Mesothelial cell of epicardium (in vitro differentiated cells): ENCODE data around the gene SPPL3. TPM values are rescaled to one million over a fixed set of nuclear protein-coding genes. Genes with fewer than 3 reads are reported as not detected.
A peak's percentile ranks its signal among the peaks of the same experiment; 100 is the strongest.

Source experiments
- DNase-seq, 2 experiments: peaks; one replicate each; pipeline ENCODE4 v3.0.0; 2021; ENCODE audit warnings: low spot score in 2 of 2; ENCODE audit not compliant: unreplicated experiment in 2 of 2
- H3K27ac Mint-ChIP-seq: 2 replicates; pipeline ENCODE4 v1.8.0; 2021; ENCODE audit warnings: mixed read lengths
- H3K27me3 Mint-ChIP-seq: 2 replicates; pipeline ENCODE4 v1.8.0; 2021; ENCODE audit warnings: low read depth, mixed read lengths
- H3K36me3 Mint-ChIP-seq: 2 replicates; pipeline ENCODE4 v1.8.0; 2021; ENCODE audit warnings: mixed read lengths
- H3K4me1 Mint-ChIP-seq: 2 replicates; pipeline ENCODE4 v1.8.0; 2021; ENCODE audit warnings: mixed read lengths
- H3K4me3 Mint-ChIP-seq: 2 replicates; pipeline ENCODE4 v1.8.0; 2021; ENCODE audit warnings: mild to moderate bottlenecking, moderate library complexity, mixed read lengths
- H3K9me3 Mint-ChIP-seq: 2 replicates; pipeline ENCODE4 v1.8.0; 2021; ENCODE audit warnings: mixed read lengths
- total RNA-seq: library from RNA; stranded (reverse); gene quantifications from 3 replicates; pipeline ENCODE4 v1.2.1, GENCODE V29; 2021
- TF ChIP-seq, protein P1 (sequence below): fragments of 200-600 bp; sonication (generic); IDR thresholded peaks from one replicate; pipeline ENCODE4 v1.5.0; 2021; ENCODE audit warnings: antibody characterized with exemption; ENCODE audit not compliant: unreplicated experiment

Gene SPPL3
- total RNA-seq, 1 donor from 2014 or later = 79.8 TPM

DNA sequence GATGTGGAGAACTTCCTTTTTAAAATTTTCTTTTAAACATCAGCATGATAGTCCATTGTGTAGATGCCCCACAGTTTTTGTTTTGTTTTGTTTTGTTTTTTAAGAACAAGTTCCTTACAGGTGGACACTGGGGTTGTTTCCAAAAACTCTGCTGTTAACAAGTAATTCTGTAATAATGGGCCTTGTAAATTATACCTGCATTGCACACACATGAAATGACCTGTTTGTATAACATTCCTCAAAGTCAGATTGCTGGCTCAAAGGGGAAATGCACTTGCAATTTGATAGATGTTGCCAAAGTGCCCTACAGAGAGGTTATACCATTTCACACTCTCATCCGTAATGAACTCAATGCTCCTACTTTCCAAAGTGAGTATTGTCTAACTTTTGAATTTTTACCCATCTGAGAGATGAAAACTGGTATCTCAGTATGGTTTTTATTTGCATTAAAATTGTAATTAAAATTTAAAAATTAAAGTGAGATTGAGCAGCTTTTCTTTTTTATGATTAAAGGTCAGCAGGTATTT is 89.2 kb downstream of the SPPL3 start:
- Mint-ChIP-seq H3K4me1 (peaks cover 27% of the 10 kb centered on the region), H3K36me3 (peaks cover 5% of the 10 kb centered on the region), H3K9me3 (no peaks in the 10 kb centered on the region), H3K27ac (peak overlapping the region; percentile 70), H3K4me3 (no peak overlapping the region), H3K27me3 (no peaks in the 10 kb centered on the region)
- DNase-seq = no peak
- TF ChIP-seq, protein P1, sequence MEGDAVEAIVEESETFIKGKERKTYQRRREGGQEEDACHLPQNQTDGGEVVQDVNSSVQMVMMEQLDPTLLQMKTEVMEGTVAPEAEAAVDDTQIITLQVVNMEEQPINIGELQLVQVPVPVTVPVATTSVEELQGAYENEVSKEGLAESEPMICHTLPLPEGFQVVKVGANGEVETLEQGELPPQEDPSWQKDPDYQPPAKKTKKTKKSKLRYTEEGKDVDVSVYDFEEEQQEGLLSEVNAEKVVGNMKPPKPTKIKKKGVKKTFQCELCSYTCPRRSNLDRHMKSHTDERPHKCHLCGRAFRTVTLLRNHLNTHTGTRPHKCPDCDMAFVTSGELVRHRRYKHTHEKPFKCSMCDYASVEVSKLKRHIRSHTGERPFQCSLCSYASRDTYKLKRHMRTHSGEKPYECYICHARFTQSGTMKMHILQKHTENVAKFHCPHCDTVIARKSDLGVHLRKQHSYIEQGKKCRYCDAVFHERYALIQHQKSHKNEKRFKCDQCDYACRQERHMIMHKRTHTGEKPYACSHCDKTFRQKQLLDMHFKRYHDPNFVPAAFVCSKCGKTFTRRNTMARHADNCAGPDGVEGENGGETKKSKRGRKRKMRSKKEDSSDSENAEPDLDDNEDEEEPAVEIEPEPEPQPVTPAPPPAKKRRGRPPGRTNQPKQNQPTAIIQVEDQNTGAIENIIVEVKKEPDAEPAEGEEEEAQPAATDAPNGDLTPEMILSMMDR = no peak

DNA sequence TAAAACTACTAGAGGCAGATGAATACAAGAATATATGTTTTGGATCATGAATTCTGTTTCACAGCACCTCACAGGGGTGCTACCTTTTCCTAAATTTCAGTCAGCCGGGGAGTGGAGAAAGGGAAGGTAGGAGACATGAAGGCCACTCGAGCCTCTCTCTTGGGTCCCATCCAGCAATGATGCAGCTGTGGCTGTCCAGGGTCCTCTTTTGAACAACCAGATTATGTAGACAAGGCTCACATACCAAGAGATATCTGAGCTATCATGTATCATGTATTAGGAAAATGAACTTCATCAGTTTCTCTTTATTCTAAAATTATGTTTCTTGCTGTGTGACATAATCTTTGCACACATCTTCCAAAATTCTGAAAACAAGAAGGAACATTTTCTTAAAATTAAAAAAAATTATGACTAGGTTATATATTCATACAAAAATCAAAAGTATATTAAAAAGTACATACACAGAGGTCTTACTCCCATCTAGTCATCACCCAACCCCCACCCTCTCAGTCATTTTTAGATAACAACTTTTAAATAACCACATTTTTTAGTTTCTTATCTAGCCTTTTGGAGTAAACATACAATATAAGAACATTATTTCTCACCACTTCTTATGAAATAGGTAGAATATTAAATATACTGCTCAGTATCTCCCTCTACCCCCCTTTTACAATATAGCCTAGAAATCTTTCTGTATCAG is 89.8 kb downstream of the SPPL3 start:
- no peak overlapping the region for H3K4me3 Mint-ChIP-seq
- DNase-seq = no peak
- H3K4me1 Mint-ChIP-seq = peaks cover 27% of the 10 kb centered on the region
- H3K27me3 Mint-ChIP-seq = no peaks in the 10 kb centered on the region
- H3K9me3 Mint-ChIP-seq = no peaks in the 10 kb centered on the region
- TF ChIP-seq, protein P1 = no peak
- peak overlapping the region; percentile 70 for H3K27ac Mint-ChIP-seq
- H3K36me3 Mint-ChIP-seq = peaks cover 7% of the 10 kb centered on the region

DNA sequence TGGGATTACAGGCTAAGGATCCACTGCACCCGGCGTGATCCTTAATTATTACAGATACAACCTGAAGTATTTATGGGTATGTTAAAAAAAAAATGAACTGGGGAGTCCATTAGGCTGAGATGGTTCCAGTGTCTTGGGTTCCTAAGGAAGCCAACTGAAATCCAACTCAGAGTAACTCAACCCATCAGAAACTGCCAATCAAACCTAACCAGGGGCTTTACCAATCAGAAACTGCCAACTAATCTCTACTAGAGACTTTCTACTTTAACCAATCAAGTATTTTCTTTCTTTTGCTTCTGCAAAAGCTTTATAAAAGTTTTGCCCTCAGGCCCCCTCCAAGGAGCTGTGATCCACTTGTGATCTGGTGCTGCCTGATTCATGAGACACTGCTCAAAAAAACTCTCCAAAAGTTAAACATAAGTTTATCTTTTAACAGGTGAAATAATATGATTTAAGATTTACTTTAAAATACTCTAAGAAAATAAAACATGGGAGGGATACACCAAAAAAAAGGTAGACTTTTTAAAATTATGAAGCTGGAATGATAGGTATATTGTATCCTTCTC is 90.5 kb downstream of the SPPL3 start:
- Mint-ChIP-seq H3K36me3 (peaks cover 12% of the 10 kb centered on the region), H3K9me3 (no peaks in the 10 kb centered on the region), H3K4me1 (peaks cover 27% of the 10 kb centered on the region), H3K27ac (no peak overlapping the region), H3K27me3 (no peaks in the 10 kb centered on the region), H3K4me3 (no peak overlapping the region)
- no peak for DNase-seq
- TF ChIP-seq, protein P1 = no peak

DNA sequence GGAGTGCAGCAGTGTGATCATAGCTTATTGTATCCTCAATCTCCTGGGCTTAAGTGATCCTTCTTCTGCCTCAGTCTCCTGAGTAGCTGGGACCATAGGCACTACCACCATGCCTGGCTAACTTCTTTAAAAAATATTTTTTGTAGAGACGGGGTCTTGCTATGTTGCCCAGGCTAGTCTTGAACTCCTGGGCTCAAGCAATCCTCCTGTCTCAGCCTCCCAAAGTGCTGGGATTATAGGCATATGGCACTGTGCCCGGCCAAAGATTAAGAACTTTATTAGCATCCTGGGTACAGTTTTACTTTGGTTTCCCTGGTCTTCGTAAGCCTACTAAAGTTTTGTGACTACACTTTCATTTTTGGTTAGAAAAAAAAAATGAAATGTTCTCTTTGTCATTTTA is 94.1 kb downstream of the SPPL3 start:
- H3K9me3 Mint-ChIP-seq = no peaks in the 10 kb centered on the region
- H3K27me3 Mint-ChIP-seq = no peaks in the 10 kb centered on the region
- DNase-seq = no peak
- TF ChIP-seq, protein P1 = no peak
- no peak overlapping the region for H3K4me3 Mint-ChIP-seq
- no peak overlapping the region for H3K27ac Mint-ChIP-seq
- peaks cover 22% of the 10 kb centered on the region for H3K36me3 Mint-ChIP-seq
- peaks cover 11% of the 10 kb centered on the region for H3K4me1 Mint-ChIP-seq

DNA sequence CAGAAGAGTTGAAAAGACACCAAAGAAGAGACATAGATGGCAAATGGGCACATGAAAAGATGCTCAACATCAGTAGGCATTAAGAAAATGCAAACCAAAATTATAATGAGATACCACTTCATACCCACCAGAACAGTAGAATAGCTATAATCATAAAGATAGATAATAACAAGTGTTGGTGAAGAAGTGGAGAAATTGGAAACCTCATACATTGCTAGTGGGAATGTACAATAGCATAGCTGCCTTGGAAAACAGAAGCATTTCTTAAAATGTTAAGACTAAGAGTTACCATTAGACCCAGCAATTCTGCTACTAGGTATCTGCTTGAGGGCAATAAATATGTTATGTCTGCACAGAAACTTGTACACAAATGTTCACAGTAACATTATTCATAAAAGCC is 99.7 kb downstream of the SPPL3 start:
- peaks cover 7% of the 10 kb centered on the region for H3K9me3 Mint-ChIP-seq
- peaks cover 22% of the 10 kb centered on the region for H3K4me1 Mint-ChIP-seq
- TF ChIP-seq, protein P1 = no peak
- H3K36me3 Mint-ChIP-seq = peaks cover 23% of the 10 kb centered on the region
- no peak for DNase-seq
- H3K27me3 Mint-ChIP-seq = no peaks in the 10 kb centered on the region
- no peak overlapping the region for H3K4me3 Mint-ChIP-seq
- no peak overlapping the region for H3K27ac Mint-ChIP-seq
